Endothelial cell (in vitro differentiated cells): ENCODE measurements around the gene LYPD6B. TPM values are rescaled to one million over a fixed set of nuclear protein-coding genes. Genes with fewer than 3 reads are reported as not detected.

Experiments
- DNase-seq: peaks from one replicate; pipeline ENCODE4 v3.0.0; 2021; ENCODE audit warnings: low spot score
- H3K27ac Mint-ChIP-seq: one replicate; pipeline ENCODE4 v1.8.0; 2021; ENCODE audit warnings: mixed read lengths, inconsistent platforms; ENCODE audit not compliant: unreplicated experiment
- H3K27me3 Mint-ChIP-seq: one replicate; pipeline ENCODE4 v1.8.0; 2021; ENCODE audit warnings: mild to moderate bottlenecking, moderate library complexity, mixed read lengths, inconsistent platforms; ENCODE audit not compliant: unreplicated experiment
- H3K36me3 Mint-ChIP-seq: one replicate; pipeline ENCODE4 v1.8.0; 2021; ENCODE audit warnings: mild to moderate bottlenecking, low read depth, mixed read lengths, inconsistent platforms; ENCODE audit not compliant: unreplicated experiment
- H3K4me1 Mint-ChIP-seq: one replicate; pipeline ENCODE4 v1.8.0; 2021; ENCODE audit warnings: mild to moderate bottlenecking, mixed read lengths, inconsistent platforms; ENCODE audit not compliant: unreplicated experiment
- H3K4me3 Mint-ChIP-seq: one replicate; pipeline ENCODE4 v1.8.0; 2021; ENCODE audit warnings: mild to moderate bottlenecking, mixed read lengths, inconsistent platforms; ENCODE audit not compliant: unreplicated experiment
- H3K9me3 Mint-ChIP-seq: one replicate; pipeline ENCODE4 v1.8.0; 2021; ENCODE audit warnings: mixed read lengths, inconsistent platforms; ENCODE audit not compliant: unreplicated experiment
- CTCF ChIP-seq: fragments of 200-600 bp; sonication (generic); IDR thresholded peaks from one replicate; pipeline ENCODE4 v1.5.0; 2021; ENCODE audit warnings: antibody characterized with exemption; ENCODE audit not compliant: unreplicated experiment
- total RNA-seq: library from RNA; stranded (reverse); fragmentation: NEBNext Ultra II Directional; extraction: Animal tissue kit (Norgen Biotek cat#: 25700); gene quantifications from one replicate; pipeline ENCODE4 v1.2.1, GENCODE V29; 2021; ENCODE audit not compliant: unreplicated experiment

LYPD6B gene
- total RNA-seq, 1 donor from 2014 or later = 4.8 TPM

- H3K9me3 Mint-ChIP-seq = no peaks in the 10 kb centered on the region
- H3K4me1 Mint-ChIP-seq = no peaks in the 10 kb centered on the region
- DNase-seq = no peak
- no peak overlapping the region for H3K4me3 Mint-ChIP-seq
- H3K27ac Mint-ChIP-seq = no peak overlapping the region
- H3K36me3 Mint-ChIP-seq = no peaks in the 10 kb centered on the region
- TF ChIP-seq CTCF = no peak
- H3K27me3 Mint-ChIP-seq = no peaks in the 10 kb centered on the region
Measured at GRCh38 chr2:149089068-149089467, 50.6 kb downstream of the LYPD6B start.

GRCh38 chr2:149090706-149091105 lies 52.2 kb downstream of the LYPD6B start:
- H3K36me3 Mint-ChIP-seq = no peaks in the 10 kb centered on the region
- no peak overlapping the region for H3K27ac Mint-ChIP-seq
- no peak for DNase-seq
- no peak overlapping the region for H3K4me3 Mint-ChIP-seq
- TF ChIP-seq CTCF = no peak
- H3K27me3 Mint-ChIP-seq = no peaks in the 10 kb centered on the region
- peaks cover 3% of the 10 kb centered on the region for H3K4me1 Mint-ChIP-seq
- no peaks in the 10 kb centered on the region for H3K9me3 Mint-ChIP-seq

- H3K27me3 Mint-ChIP-seq = no peaks in the 10 kb centered on the region
- DNase-seq = no peak
- H3K4me1 Mint-ChIP-seq = peaks cover 19% of the 10 kb centered on the region
- H3K36me3 Mint-ChIP-seq = no peaks in the 10 kb centered on the region
- no peaks in the 10 kb centered on the region for H3K9me3 Mint-ChIP-seq
- H3K4me3 Mint-ChIP-seq = no peak overlapping the region
- H3K27ac Mint-ChIP-seq = no peak overlapping the region
- TF ChIP-seq CTCF = no peak
Measured at GRCh38 chr2:149093579-149093978, 55.1 kb downstream of the LYPD6B start.

GRCh38 chr2:149094217-149095015 lies 55.9 kb downstream of the LYPD6B start:
- Mint-ChIP-seq H3K4me3 (no peak overlapping the region), H3K9me3 (no peaks in the 10 kb centered on the region), H3K4me1 (peaks cover 22% of the 10 kb centered on the region), H3K27me3 (no peaks in the 10 kb centered on the region), H3K27ac (no peak overlapping the region), H3K36me3 (no peaks in the 10 kb centered on the region)
- TF ChIP-seq CTCF = no peak
- no peak for DNase-seq

GRCh38 chr2:149098701-149099100 lies 60.2 kb downstream of the LYPD6B start:
- DNase-seq = no peak
- H3K4me1 Mint-ChIP-seq = peaks cover 22% of the 10 kb centered on the region
- H3K4me3 Mint-ChIP-seq = no peak overlapping the region
- H3K27me3 Mint-ChIP-seq = no peaks in the 10 kb centered on the region
- no peak overlapping the region for H3K27ac Mint-ChIP-seq
- H3K9me3 Mint-ChIP-seq = no peaks in the 10 kb centered on the region
- no peak for TF ChIP-seq CTCF
- H3K36me3 Mint-ChIP-seq = no peaks in the 10 kb centered on the region
